Measurements from ENCODE around the gene TTC22.
"Not testable (repeated sequence)": the region's sequence is repeated elsewhere in the genome, so short reads cannot be mapped to it uniquely, and the experiment has no call there.

TTC22 gene

GRCh38 chr1:54781023-54781723 lies 19.9 kb downstream of the TTC22 start:
- no peak for DNase-seq

DNA sequence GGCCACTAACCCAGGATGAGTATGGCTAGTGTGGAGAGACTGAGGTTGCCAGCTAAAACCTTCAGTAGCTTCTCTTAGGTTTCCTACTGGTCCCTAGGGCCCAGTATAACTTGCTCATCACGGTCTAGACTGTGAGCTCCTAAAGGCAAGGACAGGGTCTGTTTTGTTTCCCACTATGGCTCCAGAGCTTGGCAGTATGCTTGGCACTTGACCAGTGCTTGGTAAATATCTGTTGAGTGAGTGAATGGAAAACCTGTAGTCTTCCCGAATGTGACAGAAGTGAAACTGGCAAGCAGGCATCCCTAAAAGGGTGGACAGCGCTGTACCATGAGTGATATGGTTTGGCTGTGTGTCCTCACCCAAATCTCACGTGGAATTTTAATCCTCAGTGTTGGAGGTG lies 23.7 kb downstream of the TTC22 start:
- no peak for DNase-seq

- no peak for DNase-seq
These were observed 24.1 kb downstream of the TTC22 start for GRCh38 chr1:54777011-54777410.

DNA sequence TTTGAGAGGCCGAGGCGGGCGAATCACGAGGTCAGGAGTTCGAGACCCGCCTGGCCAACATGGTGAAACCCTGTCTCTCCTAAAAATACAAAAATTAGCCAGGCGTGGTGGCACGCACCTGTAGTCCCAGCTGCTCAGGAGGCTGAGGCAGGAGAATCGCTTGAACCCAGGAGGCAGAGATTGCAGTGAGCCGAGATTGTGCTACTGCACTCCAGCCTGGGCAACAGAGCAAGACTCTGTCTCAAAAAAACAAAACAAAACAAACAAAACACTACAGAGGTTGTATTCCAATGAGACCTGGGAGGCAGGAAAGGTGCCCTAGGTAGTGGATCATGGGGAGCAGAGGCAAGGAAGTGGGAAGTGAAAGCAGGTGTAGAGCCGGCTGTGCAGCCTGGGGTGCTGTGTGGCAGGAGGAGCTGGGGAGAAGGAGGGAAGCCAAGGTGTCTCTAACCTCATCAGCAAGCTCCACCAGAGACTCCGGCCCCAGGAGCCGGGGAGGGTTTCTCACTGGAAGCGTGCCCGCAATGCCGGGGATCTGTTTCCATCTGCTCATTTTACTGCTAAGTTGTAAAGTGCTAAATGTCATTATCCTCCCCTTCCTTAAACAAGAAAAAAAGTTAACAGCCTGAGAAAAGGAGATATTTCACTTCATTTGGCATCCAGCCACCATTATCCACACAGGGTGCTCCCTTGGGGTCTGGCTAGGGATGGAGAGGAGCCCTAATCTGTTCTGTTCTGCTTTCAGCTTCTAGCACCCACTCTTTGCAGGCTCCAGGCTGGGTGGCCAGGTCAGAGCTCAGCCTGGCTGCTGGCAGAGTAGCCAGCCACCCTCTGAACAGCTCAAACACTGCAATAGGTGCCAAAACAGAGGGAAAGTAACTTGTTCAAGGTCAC lies 25.0 kb downstream of the TTC22 start:
- not testable (repeated sequence) for DNase-seq

- DNase-seq: no peak
These were observed 26.2 kb downstream of the TTC22 start for GRCh38 chr1:54774820-54775498.

DNA sequence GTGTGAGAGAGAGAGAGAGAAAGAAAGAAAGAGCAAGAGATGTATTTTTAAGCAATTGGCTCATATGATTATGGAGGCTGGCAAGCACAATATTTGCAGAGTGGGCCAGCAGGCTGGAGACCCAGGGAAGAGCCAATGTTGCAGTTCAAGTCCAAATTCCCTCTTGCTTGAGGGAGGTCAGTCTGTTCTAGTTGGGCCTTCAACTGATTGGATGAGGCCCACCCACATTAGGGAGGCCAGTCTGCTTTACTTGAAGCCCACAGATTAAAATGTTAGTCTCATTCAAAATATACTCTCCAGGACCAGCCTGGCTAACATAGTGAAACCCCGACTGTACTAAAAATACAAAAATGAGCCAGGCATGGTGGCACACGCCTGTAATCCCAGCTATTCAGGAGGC lies 28.2 kb downstream of the TTC22 start:
- DNase-seq: no peak

DNA sequence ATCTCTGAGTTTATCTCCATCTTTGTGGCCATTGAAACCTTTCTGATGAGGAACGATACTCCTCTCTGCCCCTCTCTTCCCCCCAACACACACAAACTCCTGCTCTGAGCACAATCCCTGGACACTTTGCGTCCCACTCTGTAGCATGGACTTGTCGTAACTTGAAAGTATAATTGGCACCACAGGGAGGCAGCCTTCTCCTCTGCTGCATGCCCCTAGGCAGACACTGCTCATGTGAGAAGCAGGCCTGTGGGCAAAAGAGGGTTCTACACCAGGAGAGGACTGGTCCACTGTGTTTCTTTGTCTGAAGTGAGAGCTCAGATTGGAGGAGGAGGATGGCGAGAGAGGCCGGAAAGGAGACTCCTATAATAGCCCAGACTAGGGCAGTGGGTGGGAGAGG lies 33.0 kb downstream of the TTC22 start:
- DNase-seq: no peak

DNA sequence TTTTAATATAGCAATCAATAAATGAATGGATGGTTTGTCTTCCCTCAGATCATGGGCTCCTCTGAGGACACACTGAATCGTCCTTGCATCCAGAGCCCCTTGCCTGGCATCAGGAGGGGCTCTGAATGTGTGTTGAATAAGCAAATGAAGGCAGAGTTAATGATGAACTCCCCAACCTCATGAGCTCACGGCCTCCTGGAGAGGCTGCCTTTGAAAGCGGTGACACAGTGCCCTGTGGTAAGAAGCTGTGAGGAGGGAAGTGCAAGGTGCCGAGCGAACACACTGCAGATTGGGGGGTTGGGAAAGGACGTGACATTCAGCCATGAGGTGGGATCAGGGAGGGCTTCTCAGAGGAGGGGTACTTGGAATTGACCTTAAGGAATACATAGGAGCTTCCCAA lies 33.6 kb downstream of the TTC22 start:
- no peak for DNase-seq

DNA sequence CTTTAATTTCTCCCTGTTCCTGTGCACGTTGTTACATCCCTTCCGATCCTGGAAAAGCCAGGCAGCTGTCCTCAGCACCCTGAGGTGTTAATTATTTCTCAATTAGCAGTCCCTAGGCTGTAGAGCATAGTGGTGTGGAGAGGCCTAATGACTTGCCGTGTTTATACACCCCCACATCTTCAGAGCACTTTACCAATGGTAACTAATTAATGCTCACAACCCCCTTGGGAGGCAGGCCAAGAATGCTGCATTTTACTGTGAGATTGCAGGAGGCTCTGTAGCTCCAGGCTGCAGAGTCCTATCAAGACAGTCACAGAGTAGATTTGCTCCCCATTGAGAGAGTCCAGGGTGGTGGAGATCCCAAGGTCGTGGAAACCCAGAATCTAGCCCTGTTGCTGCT lies 34.4 kb downstream of the TTC22 start:
- no peak for DNase-seq

GRCh38 chr1:54764922-54765561 lies 36.1 kb downstream of the TTC22 start:
- no peak for DNase-seq

GRCh38 chr1:54764133-54764921 lies 36.8 kb downstream of the TTC22 start, which contains the start of gene PARS2:
TSS of gene PARS2 (minus strand) at chr1:54764523. CDS start at chr1:54759161, 5,362 bp downstream.
- peak; percentile 96 for DNase-seq

DNA sequence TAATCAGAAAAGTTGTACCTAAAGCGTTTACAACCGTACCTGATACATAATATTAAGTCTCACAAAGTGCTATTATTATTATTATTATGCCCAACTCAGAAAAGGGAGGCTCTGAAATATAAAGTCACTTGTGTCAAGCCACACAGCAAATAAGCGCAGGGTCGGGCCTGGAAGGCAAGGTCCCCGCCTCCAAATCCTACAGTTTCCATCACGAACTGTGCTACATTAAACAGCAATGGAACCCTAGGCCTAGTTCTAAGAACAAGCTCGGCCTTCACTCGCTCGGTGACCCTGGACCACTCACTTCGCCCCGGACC lies 37.3 kb downstream of the TTC22 start:
- no peak for DNase-seq

- DNase-seq: no peak
These were observed 42.3 kb downstream of the TTC22 start for GRCh38 chr1:54758678-54759348.

- DNase-seq: no peak
These were observed 43.3 kb downstream of the TTC22 start for GRCh38 chr1:54757833-54758232.

DNA sequence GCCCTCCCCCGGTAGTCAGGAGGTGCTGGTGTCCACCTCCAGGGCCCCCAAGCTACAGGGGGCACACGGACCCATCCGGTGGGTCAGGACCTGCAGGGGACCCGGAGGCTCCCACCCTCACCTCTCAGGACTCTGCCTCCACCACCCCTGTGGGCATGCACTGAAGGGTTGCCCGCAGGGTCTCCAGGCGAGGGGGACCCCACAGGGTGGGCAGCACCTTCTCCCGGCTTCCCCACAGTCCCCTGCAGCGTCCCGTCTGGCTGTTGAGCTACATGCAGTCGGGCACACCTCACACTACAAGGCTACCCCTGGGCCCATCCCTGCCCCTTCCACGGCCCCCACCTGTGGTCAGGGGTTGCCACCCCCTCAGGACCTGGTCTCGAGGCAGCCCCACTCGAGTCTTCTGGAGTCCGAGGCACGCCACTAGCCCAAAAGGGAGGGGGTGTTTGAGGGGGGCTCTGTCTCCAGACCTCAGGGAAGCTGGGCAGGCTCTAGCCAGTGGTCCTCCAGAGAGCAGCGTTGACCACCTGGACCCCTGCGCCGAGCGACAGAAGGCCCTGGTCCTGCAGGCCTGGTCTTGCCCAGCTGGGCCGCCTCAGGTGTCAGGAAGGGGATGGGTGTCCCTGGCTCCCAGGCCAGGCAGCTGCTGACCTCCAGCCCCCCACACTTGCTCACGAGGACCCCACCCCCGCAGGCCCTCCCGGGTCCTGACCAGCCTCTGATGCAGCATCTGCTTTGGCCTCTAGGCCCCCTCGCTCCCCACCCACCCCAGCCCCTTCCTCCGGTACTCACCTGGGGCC lies 46.4 kb downstream of the TTC22 start:
- DNase-seq: no peak

DNA sequence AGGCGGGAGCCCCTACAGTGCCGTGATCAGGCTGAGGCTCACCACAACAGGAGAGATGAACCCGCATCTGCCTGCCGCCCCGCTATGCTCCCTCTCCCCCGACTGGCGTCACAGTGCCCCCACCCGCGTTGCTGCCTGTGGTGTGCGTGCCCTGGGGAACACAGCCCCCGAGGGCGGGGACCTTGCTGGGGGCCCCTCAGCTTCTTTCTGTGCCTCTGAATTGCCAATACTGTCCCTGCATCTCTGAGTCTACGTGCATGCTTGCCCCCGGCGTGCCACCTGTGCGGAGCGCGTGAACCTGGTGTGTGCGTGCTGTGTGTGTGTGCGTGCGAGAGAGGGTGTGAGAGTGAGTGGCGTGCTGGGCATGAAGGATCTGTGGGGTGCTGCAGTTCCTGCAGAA lies 47.1 kb downstream of the TTC22 start:
- DNase-seq: no peak

- no peak for DNase-seq
These were observed 49.7 kb downstream of the TTC22 start for GRCh38 chr1:54751426-54751825.

DNA sequence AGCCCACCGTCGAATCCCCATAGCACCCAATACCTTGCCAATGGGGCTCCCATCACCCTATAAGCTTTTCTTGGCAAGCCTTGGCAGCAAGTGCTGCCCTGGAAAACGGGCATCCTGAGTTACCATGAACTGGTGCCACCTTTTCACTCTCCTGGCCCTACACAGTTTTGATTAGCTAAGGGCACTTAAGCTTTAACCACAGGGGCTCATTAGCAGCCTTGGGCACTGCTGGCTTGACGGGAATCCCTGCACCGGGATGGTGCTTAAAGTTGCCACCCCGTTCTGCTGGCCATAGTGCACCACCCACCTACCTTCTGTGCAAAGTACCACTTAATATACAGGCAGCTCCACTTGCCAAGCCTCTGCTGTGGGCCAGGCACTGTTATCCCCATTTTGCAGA lies 50.5 kb downstream of the TTC22 start:
- no peak for DNase-seq

- no peak for DNase-seq
These were observed 52.9 kb downstream of the TTC22 start for GRCh38 chr1:54748094-54748835.

GRCh38 chr1:54745864-54746263 lies 55.3 kb downstream of the TTC22 start:
- DNase-seq: no peak
